Measurements from ENCODE around the gene TMEM39B. TPM values are rescaled to one million over a fixed set of nuclear protein-coding genes. Genes with fewer than 3 reads are reported as not detected.

TMEM39B gene
- total and polyA plus RNA-seq, 2 experiments from 2014 or later, result 10.1 to 17.8 TPM

GRCh38 chr1:32115496-32115895 lies 42.8 kb downstream of the TMEM39B start:
- H3K9me2 ChIP-seq (ENCODE audit: insufficient read depth), result no peaks in the 10 kb centered on the region
- H4K20me1 ChIP-seq (replicated peaks; ENCODE audit: insufficient read depth), result peaks cover 66% of the 10 kb centered on the region
- peaks cover 3% of the 10 kb centered on the region; the same call in 1 of the 3 replicates for H3K36me3 Mint-ChIP-seq (ENCODE audit: low read depth)
- no peak overlapping the region for H2AFZ ChIP-seq
- TF ChIP-seq ZNF462 (CRISPR knock-in tag; IDR thresholded peaks at IDR 0.05), result no peak
- no peak for TF ChIP-seq STAT1 (IDR thresholded peaks at IDR 0.05; ENCODE audit: unreplicated experiment)
- TF ChIP-seq ETS1 (IDR thresholded peaks at IDR 0.05), result no peak
- TF ChIP-seq JUNB (IDR thresholded peaks at IDR 0.05; ENCODE audit: unreplicated experiment), result no peak
- no peak for TF ChIP-seq ZNF114 (CRISPR knock-in tag; IDR thresholded peaks at IDR 0.05)
- no peak for ATAC-seq
- peaks cover 99% of the 10 kb centered on the region for H3K79me2 ChIP-seq (replicated peaks; ENCODE audit: insufficient read depth)
- no peaks in the 10 kb centered on the region for H3K9me3 Mint-ChIP-seq
- H3F3A ChIP-seq (replicated peaks; ENCODE audit: low read depth), result peaks cover 3% of the 10 kb centered on the region; the same call in 1 of the 2 replicates
- no peaks in the 10 kb centered on the region for H3K27me3 Mint-ChIP-seq (ENCODE audit: insufficient read depth, low read depth, poor library complexity)
- H3K27ac ChIP-seq (ENCODE audit: low read depth), result no peak overlapping the region
- H3K36me3 ChIP-seq (ENCODE audit: insufficient read depth), result no peaks in the 10 kb centered on the region
- peaks cover 8% of the 10 kb centered on the region; the same call in 2 of the 3 replicates for H3K4me1 Mint-ChIP-seq
- H3K27ac Mint-ChIP-seq, result no peak overlapping the region
- H3K4me3 ChIP-seq, result no peak overlapping the region
- H3K4me1 ChIP-seq (ENCODE audit: insufficient read depth), result no peaks in the 10 kb centered on the region
- no peak overlapping the region for H3K4me2 ChIP-seq
- no peaks in the 10 kb centered on the region for H3K27me3 ChIP-seq (ENCODE audit: insufficient read depth)
- no peak for DNase-seq (ENCODE audit: low spot score)
- no peak overlapping the region for H3K4me3 Mint-ChIP-seq

GRCh38 chr1:32116531-32116930 lies 43.8 kb downstream of the TMEM39B start:
- Histone ChIP-seq H2AFZ (no peak overlapping the region), H3K27ac (ENCODE audit: low read depth) (no peak overlapping the region), H3K36me3 (ENCODE audit: insufficient read depth) (no peaks in the 10 kb centered on the region), H4K20me1 (replicated peaks; ENCODE audit: insufficient read depth) (peaks cover 63% of the 10 kb centered on the region), H3K9me2 (ENCODE audit: insufficient read depth) (no peaks in the 10 kb centered on the region), H3K27me3 (ENCODE audit: insufficient read depth) (no peaks in the 10 kb centered on the region), H3K4me3 (no peak overlapping the region), H3F3A (replicated peaks; ENCODE audit: low read depth) (peaks cover 3% of the 10 kb centered on the region; the same call in 1 of the 2 replicates), H3K4me1 (ENCODE audit: insufficient read depth) (no peaks in the 10 kb centered on the region), H3K4me2 (no peak overlapping the region), H3K79me2 (replicated peaks; ENCODE audit: insufficient read depth) (peaks cover 99% of the 10 kb centered on the region)
- Mint-ChIP-seq H3K4me1 (peaks cover 5% of the 10 kb centered on the region; the same call in 2 of the 3 replicates), H3K27me3 (ENCODE audit: insufficient read depth, low read depth, poor library complexity) (peaks cover 4% of the 10 kb centered on the region), H3K9me3 (no peaks in the 10 kb centered on the region), H3K4me3 (no peak overlapping the region), H3K36me3 (ENCODE audit: low read depth) (peaks cover 3% of the 10 kb centered on the region; the same call in 1 of the 3 replicates), H3K27ac (no peak overlapping the region)
- DNase-seq (ENCODE audit: low spot score) (no peak), ATAC-seq (no peak)
- TF ChIP-seq POLR2AphosphoS5 (IDR thresholded peaks at IDR 0.05; ENCODE audit: low read depth), result no peak
- no peak for TF ChIP-seq CTCF (conservative IDR thresholded peaks at IDR 0.05; ENCODE audit: low read depth in 2 of 2)
- TF ChIP-seq ETS1 (IDR thresholded peaks at IDR 0.05), result no peak
- no peak for TF ChIP-seq CREB1 (CRISPR knock-in tag; IDR thresholded peaks at IDR 0.05; ENCODE audit: low read depth)

All from GM23338 (cell line).